Colonic mucosa (tissue), 4 donors: ENCODE data around the gene PMM2. TPM values are rescaled to one million over a fixed set of nuclear protein-coding genes. Genes with fewer than 3 reads are reported as not detected.
A peak's percentile ranks its signal among the peaks of the same experiment; 100 is the strongest.

Experiments used
- DNase-seq: peaks from one replicate; pipeline ENCODE4 v3.0.0-alpha.2; 2020
- H3K27ac ChIP-seq: fragments of 200-600 bp; one replicate; pipeline ENCODE4 v1.8.0; 2021
- H3K27me3 ChIP-seq: fragments of 200-600 bp; one replicate; pipeline ENCODE4 v1.8.0; 2021
- H3K36me3 ChIP-seq: fragments of 200-600 bp; one replicate; pipeline ENCODE4 v1.8.0; 2021
- H3K4me1 ChIP-seq: fragments of 200-600 bp; one replicate; pipeline ENCODE4 v1.8.0; 2021; ENCODE audit warnings: mild to moderate bottlenecking
- H3K4me3 ChIP-seq: fragments of 200-600 bp; one replicate; pipeline ENCODE4 v1.8.0; 2021
- H3K9ac ChIP-seq, 2 donors: one replicate each; pipeline ENCODE4 v1.7.0; 2013; ENCODE audit warnings: control low read depth in 2 of 2, low read depth in 2 of 2, low read length in 2 of 2
- H3K9me3 ChIP-seq: fragments of 200-600 bp; one replicate; pipeline ENCODE4 v1.8.0; 2021
- intact Hi-C: fragments of 100-400 bp; cut with DNase I; formaldehyde crosslinking; loops from one replicate; pipeline ENCODE4 v1.14.1; 2022
- total RNA-seq, 2 donors: library from RNA; stranded (reverse); fragmentation: NEBNext Ultra II Directional in 1 of 2; extraction: Animal tissue kit (Norgen Biotek cat#: 25700) in 1 of 2; gene quantifications; one replicate each; pipeline ENCODE4 v1.2.1, GENCODE V29; 2021
- TF ChIP-seq, protein P1 (sequence below): fragments of 200-600 bp; IDR thresholded peaks from one replicate; pipeline ENCODE4 v1.8.0; 2022; ENCODE audit warnings: antibody characterized with exemption, mild to moderate bottlenecking
- donor health status: healthy.
- donor health status: DM: no; HTN: no; CAD: no.
- donor health status: DM: no; HTN: no; CAD: no.

Gene PMM2
- total RNA-seq, 2 donors from 2014 or later = 60.7 to 88.1 TPM

DNA sequence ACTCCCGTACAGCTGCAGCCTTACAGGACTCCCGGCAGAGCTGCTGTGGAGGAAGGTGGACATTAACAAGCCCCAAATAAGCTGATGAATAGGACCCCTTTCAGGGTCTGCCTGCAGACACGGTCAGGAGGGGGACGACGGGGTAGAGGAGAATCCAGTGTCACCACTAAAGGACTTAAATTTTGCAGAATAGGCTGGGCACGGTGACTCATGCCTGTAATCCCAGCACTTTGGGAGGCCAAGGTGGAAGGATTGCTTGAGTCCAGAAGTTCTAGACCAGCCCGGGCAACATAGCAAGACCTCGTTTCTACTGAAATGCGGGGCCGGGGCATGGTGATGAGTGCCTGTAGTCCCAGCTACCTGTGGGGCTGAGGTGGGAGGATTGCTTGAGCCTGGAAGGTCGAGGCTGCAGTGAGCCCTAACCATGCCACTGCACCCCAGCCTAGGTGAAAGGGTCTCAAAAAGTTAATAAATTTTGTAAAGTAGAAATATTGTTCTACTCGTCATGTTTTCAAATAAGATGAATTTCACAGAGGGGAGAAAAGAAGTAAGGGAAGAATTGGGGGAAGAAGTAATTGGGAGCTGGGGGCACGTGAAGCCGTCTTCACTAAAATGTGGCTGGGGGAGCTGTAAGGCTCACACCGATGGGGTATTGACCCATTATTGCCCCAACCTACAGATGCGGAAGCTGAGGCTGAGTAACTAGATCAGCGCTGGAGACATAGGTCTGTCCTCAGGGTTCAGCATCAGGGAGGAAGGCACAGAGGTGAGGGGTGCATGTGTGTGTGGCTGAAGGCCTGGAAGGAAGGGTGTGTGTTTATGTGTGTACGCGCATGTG, 89.2 kb downstream of the PMM2 start:
- H3K4me1 ChIP-seq = peaks cover 13% of the 10 kb centered on the region
- H3K9ac ChIP-seq = peak overlapping the region in 1 of 2 donors; percentile 9
- H3K9me3 ChIP-seq = no peaks in the 10 kb centered on the region
- TF ChIP-seq, protein P1, sequence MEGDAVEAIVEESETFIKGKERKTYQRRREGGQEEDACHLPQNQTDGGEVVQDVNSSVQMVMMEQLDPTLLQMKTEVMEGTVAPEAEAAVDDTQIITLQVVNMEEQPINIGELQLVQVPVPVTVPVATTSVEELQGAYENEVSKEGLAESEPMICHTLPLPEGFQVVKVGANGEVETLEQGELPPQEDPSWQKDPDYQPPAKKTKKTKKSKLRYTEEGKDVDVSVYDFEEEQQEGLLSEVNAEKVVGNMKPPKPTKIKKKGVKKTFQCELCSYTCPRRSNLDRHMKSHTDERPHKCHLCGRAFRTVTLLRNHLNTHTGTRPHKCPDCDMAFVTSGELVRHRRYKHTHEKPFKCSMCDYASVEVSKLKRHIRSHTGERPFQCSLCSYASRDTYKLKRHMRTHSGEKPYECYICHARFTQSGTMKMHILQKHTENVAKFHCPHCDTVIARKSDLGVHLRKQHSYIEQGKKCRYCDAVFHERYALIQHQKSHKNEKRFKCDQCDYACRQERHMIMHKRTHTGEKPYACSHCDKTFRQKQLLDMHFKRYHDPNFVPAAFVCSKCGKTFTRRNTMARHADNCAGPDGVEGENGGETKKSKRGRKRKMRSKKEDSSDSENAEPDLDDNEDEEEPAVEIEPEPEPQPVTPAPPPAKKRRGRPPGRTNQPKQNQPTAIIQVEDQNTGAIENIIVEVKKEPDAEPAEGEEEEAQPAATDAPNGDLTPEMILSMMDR = no peak
- H3K27me3 ChIP-seq = no peaks in the 10 kb centered on the region
- no peak for DNase-seq
- H3K36me3 ChIP-seq = no peaks in the 10 kb centered on the region
- H3K27ac ChIP-seq = no peak overlapping the region
- intact Hi-C loops = no loop called here
- H3K4me3 ChIP-seq = no peak overlapping the region

DNA sequence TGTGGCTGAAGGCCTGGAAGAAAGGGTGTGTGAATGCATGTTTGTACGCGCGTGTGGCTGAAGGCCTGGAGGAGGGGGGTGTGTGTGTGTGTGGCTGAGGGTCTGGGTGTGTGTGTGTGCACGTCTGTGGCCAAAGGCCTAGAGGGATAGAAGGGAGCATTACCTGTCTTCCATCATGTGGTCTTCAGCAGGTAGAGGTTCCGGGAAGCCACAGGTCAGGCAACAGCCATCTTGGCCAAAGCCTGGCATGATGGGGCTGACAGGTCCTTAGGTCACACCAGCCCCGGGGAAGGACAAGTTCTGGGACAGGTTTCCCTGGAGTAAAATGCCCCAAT, 89.8 kb downstream of the PMM2 start:
- Histone ChIP-seq H3K36me3 (no peaks in the 10 kb centered on the region), H3K27ac (no peak overlapping the region), H3K4me3 (no peak overlapping the region), H3K9me3 (no peaks in the 10 kb centered on the region), H3K4me1 (peaks cover 13% of the 10 kb centered on the region), H3K27me3 (no peaks in the 10 kb centered on the region), H3K9ac (no peak overlapping the region)
- TF ChIP-seq, protein P1 = no peak
- intact Hi-C loops = no loop called here
- no peak for DNase-seq

DNA sequence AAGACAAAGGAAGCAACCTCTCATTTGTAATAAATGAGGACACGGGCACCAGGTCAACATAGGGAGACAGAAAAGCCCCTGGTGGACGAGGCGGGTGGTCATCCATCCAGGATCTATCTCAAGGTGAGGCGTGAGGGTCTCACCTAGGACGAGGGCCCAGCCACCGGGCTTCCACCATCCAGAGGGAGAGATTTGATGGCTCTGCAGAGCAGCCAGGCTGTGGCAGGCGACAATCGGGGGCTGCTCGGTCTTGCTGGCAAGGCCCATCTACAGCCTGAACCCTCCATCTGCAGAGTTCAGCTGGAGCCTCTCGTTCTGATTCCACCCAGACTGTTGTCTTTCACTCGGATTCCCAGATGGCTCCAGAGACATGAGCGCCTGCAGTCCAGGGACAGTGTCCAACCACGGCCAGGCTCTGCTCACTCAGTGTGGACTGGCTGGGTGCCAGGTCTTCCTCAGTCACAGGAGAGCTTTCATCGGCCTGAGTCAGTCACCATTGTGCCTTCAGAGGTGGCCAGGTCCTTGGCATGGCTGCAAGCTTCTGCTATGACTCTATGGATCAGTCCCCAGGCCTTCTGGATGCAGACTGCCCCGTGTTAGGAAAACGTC, 90.4 kb downstream of the PMM2 start:
- peaks cover 13% of the 10 kb centered on the region for H3K4me1 ChIP-seq
- H3K9me3 ChIP-seq = no peaks in the 10 kb centered on the region
- TF ChIP-seq, protein P1 = no peak
- no peak overlapping the region for H3K9ac ChIP-seq
- no peak for DNase-seq
- H3K36me3 ChIP-seq = no peaks in the 10 kb centered on the region
- intact Hi-C loops = no loop called here
- no peak overlapping the region for H3K27ac ChIP-seq
- H3K4me3 ChIP-seq = no peak overlapping the region
- H3K27me3 ChIP-seq = no peaks in the 10 kb centered on the region

DNA sequence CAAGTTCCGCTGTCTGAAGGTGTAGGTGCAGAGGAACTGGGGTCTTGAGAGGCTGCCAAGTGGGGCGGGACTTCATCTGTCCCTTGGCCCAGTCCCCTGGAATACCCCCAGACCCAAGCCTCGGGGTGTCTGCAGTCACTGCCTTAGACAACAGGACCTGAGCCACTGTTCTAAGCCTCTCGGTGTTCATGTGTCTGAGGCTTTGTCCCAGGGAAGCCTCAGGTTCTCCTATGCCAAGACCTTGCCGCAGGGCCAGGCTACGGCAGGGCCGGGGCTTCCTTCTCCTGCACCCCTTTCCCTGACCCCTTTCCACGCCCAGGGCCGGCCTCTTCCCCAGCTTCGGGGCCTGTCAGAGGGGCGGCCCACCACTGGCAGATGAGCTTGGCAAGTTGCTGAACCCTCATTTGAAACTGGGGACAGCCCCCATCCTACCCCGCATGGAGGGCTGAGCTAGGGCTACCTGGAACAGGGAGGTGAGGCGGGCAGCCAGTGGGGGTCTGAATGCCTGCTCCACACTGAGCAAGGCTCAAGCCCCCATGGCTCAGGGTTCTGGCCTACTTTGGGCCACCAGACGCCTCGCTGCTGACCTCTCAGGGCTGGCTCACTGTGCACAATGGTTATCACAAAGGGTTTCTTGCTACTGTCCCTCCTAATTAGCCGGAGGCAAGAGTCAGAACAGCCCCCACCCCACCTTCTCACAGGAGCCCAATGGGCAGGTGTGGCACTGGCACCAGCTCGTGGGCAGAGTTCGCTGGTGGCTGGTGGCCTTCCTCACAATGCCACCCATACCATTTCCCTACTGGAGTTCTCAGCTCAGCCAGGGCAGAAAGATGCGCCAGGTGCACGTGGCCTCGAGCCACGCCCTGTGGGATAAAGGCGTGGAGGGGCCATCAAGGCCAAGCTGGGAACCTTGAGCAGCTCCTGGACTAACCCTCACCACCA, 91.6 kb downstream of the PMM2 start:
- DNase-seq = no peak
- Histone ChIP-seq H3K27me3 (no peaks in the 10 kb centered on the region), H3K9ac (no peak overlapping the region), H3K27ac (no peak overlapping the region), H3K4me3 (no peak overlapping the region), H3K4me1 (peaks cover 13% of the 10 kb centered on the region), H3K9me3 (no peaks in the 10 kb centered on the region), H3K36me3 (peaks cover 5% of the 10 kb centered on the region)
- intact Hi-C loops = no loop called here
- TF ChIP-seq, protein P1 = no peak

DNA sequence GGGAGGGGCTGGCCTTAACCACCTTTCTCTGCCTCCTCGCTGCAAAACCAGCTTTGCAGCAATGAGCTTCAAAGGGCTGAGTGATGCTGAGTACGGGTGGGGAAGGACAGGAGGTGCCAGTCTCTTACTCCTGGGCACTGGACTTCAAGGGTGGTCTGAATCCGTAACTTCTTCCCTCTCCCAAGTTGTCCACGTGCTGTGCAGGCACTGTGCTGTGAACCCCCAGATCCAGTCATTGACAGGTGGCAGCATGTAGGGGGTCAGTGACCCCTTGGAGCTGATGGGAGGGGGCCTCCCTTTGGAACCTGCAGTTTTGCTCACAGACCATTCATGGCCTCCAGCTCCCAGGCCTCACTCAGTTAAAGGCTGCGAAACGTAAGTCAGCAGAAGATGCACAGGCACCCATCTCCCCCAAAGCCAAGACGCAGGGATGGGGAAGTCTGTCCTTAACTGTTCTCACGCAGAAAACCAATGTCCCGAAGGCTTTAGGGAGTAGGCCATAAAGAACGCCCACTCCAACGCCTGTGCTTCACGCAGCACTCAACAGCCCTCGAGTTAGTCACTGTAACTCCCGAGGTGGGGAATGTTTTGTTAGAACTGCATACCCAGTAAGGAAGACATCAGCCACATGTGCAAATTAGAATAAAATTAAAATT, 92.4 kb downstream of the PMM2 start:
- intact Hi-C loops = no loop called here
- TF ChIP-seq, protein P1 = no peak

More for the DNA sequence above, 92.4 kb downstream of the PMM2 start:
- no peak overlapping the region for H3K27ac ChIP-seq
- H3K36me3 ChIP-seq = peaks cover 11% of the 10 kb centered on the region
- no peak for DNase-seq
- H3K4me3 ChIP-seq = no peak overlapping the region
- H3K27me3 ChIP-seq = no peaks in the 10 kb centered on the region
- H3K9me3 ChIP-seq = no peaks in the 10 kb centered on the region
- peaks cover 6% of the 10 kb centered on the region for H3K4me1 ChIP-seq
- H3K9ac ChIP-seq = no peak overlapping the region
